MCF 10A (cell line): ENCODE measurements around the gene ELF3. TPM values are rescaled to one million over a fixed set of nuclear protein-coding genes. Genes with fewer than 3 reads are reported as not detected.
A peak's percentile ranks its signal among the peaks of the same experiment; 100 is the strongest.

Source experiments
- BruUV-seq: library from RNA; stranded (reverse); fragments of 400-500 nt; replicated peaks from 2 replicates; lab custom pipeline; 2021; lab: Mats Ljungman, UMichigan
- CTCF ChIA-PET: fragments of 300-600 bp; sonication (Branson Sonifier 250); formaldehyde crosslinking; extraction: SDS; loops from one replicate; lab custom pipeline; 2021; ENCODE audit warnings: antibody characterized with exemption, inconsistent platforms; lab: Yijun Ruan, JAX
- POLR2A ChIA-PET: fragments of 300-600, 350-650 bp; sonication (Branson Sonifier 250); formaldehyde crosslinking; extraction: SDS; loops from one replicate; lab custom pipeline; 2020; ENCODE audit warnings: antibody characterized with exemption, inconsistent platforms; lab: Yijun Ruan, JAX
- DNase-seq: peaks from one replicate; pipeline ENCODE4 v3.0.0-alpha.2; 2018; ENCODE audit not compliant: unreplicated experiment
- H3K27ac Mint-ChIP-seq: one replicate; pipeline ENCODE4 v1.8.0; 2022; ENCODE audit warnings: mild to moderate bottlenecking, low read depth, mixed read lengths; ENCODE audit not compliant: unreplicated experiment
- H3K27me3 Mint-ChIP-seq: one replicate; pipeline ENCODE4 v1.8.0; 2022; ENCODE audit warnings: mixed read lengths; ENCODE audit not compliant: insufficient read depth, unreplicated experiment
- H3K36me3 Mint-ChIP-seq: one replicate; pipeline ENCODE4 v1.8.0; 2022; ENCODE audit warnings: mild to moderate bottlenecking, moderate library complexity, mixed read lengths; ENCODE audit not compliant: insufficient read depth, unreplicated experiment
- H3K4me1 Mint-ChIP-seq: one replicate; pipeline ENCODE4 v1.8.0; 2022; ENCODE audit warnings: mixed read lengths; ENCODE audit not compliant: insufficient read depth, unreplicated experiment
- H3K4me3 Mint-ChIP-seq: one replicate; pipeline ENCODE4 v1.8.0; 2022; ENCODE audit warnings: mild to moderate bottlenecking, moderate library complexity, mixed read lengths; ENCODE audit not compliant: unreplicated experiment
- H3K9me3 Mint-ChIP-seq: one replicate; pipeline ENCODE4 v1.8.0; 2022; ENCODE audit warnings: mixed read lengths; ENCODE audit not compliant: unreplicated experiment
- CTCF ChIP-seq: fragments of 200-600 bp; IDR thresholded peaks from one replicate; pipeline ENCODE4 v1.8.0; 2022; ENCODE audit warnings: antibody characterized with exemption, mild to moderate bottlenecking; ENCODE audit not compliant: unreplicated experiment
- intact Hi-C: fragments of 100-400 bp; cut with micrococcal nuclease; formaldehyde crosslinking; loops from 2 replicates; pipeline ENCODE4 v1.14.1; 2022
- total RNA-seq: library from RNA; stranded (reverse); gene quantifications from 2 replicates; pipeline ENCODE4 v1.2.3, GENCODE V29; 2022

Gene ELF3
- total RNA-seq, 1 experiment from 2014 or later = 0.33 TPM

GRCh38 chr1:202005958-202006357 is 4.4 kb upstream of the ELF3 start:
- BruUV-seq = no TSS peak
- peak; percentile 53 for TF ChIP-seq CTCF
- Mint-ChIP-seq H3K4me1 (peaks cover 25% of the 10 kb centered on the region), H3K4me3 (no peak overlapping the region), H3K36me3 (peaks cover 64% of the 10 kb centered on the region), H3K27ac (no peak overlapping the region), H3K9me3 (no peaks in the 10 kb centered on the region), H3K27me3 (no peaks in the 10 kb centered on the region)
- intact Hi-C loops = no loop called here
- peak; percentile 47 for DNase-seq
- ChIA-PET POLR2A (interaction anchor here (1.4 to 2.6 kb wide), 2 partner anchors 110 to 114 kb away, joined by 3 to 7 read pairs; no protein-coding TSS in a partner anchor), CTCF (interaction anchor here (0.6 to 22.6 kb wide), 13 partner anchors 9 to 235 kb away, joined by 3 to 1380 read pairs (median 3); partner anchors contain the start of genes GPR37L1 and PTPN7)

GRCh38 chr1:202007304-202007703 is 3.1 kb upstream of the ELF3 start:
- H3K36me3 Mint-ChIP-seq = peaks cover 55% of the 10 kb centered on the region
- no peak for DNase-seq
- BruUV-seq = no TSS peak
- H3K27me3 Mint-ChIP-seq = no peaks in the 10 kb centered on the region
- peaks cover 25% of the 10 kb centered on the region for H3K4me1 Mint-ChIP-seq
- no peaks in the 10 kb centered on the region for H3K9me3 Mint-ChIP-seq
- CTCF ChIA-PET = interaction anchor here (0.6 to 22.6 kb wide), 19 partner anchors 6 to 267 kb away, joined by 3 to 1380 read pairs (median 5); partner anchors contain the start of gene GPR37L1
- TF ChIP-seq CTCF = no peak
- peak overlapping the region; percentile 59 for H3K27ac Mint-ChIP-seq
- intact Hi-C loops = no loop called here
- POLR2A ChIA-PET = interaction anchor here (0.6 to 4.2 kb wide), 15 partner anchors 8 to 172 kb away, joined by 3 to 35 read pairs (median 5); no protein-coding TSS in a partner anchor
- no peak overlapping the region for H3K4me3 Mint-ChIP-seq

- POLR2A ChIA-PET = interaction anchor here (0.6 to 4.2 kb wide), 16 partner anchors 8 to 135 kb away, joined by 3 to 35 read pairs (median 5); no protein-coding TSS in a partner anchor
These were observed 2.4 kb upstream of the ELF3 start for GRCh38 chr1:202007805-202008489.

More at GRCh38 chr1:202007805-202008489, 2.4 kb upstream of the ELF3 start:
- no peaks in the 10 kb centered on the region for H3K9me3 Mint-ChIP-seq
- peak overlapping the region; percentile 59 for H3K27ac Mint-ChIP-seq
- DNase-seq = no peak
- TF ChIP-seq CTCF = no peak
- intact Hi-C loops = no loop called here
- BruUV-seq = no TSS peak
- peaks cover 25% of the 10 kb centered on the region for H3K4me1 Mint-ChIP-seq
- peaks cover 49% of the 10 kb centered on the region for H3K36me3 Mint-ChIP-seq
- H3K27me3 Mint-ChIP-seq = no peaks in the 10 kb centered on the region
- no peak overlapping the region for H3K4me3 Mint-ChIP-seq
- CTCF ChIA-PET = interaction anchor here (0.5 to 22.6 kb wide), 24 partner anchors 7 to 427 kb away, joined by 3 to 1380 read pairs (median 4); partner anchors contain the start of gene GPR37L1
